ENCODE results near the gene ERC2.

GRCh38 chr3:55622733-55623132, 845.5 kb downstream of the ERC2 start:
- no peak for TF ChIP-seq CTCF (IDR thresholded peaks at IDR 0.05)
- TF ChIP-seq POLR2A (IDR thresholded peaks at IDR 0.05), result no peak

Measured in breast epithelium (tissue), 3 donors.